ENCODE results near the gene PMVK. TPM values are rescaled to one million over a fixed set of nuclear protein-coding genes. Genes with fewer than 3 reads are reported as not detected.
"Not testable (repeated sequence)": the region's sequence is repeated elsewhere in the genome, so short reads cannot be mapped to it uniquely, and the experiment has no call there.

Gene PMVK
- total RNA-seq, 2 donors from 2014 or later, result 32.4 to 34.6 TPM

DNA sequence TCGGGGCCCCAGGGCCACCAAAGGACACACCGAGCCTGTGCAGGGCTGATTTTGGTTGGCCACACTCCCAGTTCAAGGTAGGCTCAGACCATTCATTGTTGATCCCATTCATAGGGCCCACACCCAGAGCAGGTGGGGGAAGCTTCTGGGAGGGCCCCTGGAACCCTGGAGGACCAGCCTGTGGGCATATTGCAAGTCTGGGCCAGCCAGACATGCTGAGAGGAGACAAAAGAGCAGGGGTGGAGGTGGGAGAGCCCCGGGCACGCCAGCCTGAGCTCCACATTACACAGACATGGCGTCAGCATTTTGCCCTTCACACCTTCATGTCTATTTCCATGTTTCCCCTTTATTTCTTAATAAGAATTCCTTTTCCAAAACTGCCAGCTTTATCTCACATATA, 25.7 kb downstream of the PMVK start:
- no peak for DNase-seq
- Mint-ChIP-seq H3K36me3 (ENCODE audit: insufficient read depth in 2 of 2) (peaks cover 0 to 3% of the 10 kb centered on the region in 2 donors), H3K9me3 (no peaks in the 10 kb centered on the region), H3K27me3 (ENCODE audit: low read depth) (no peaks in the 10 kb centered on the region), H3K4me3 (no peak overlapping the region), H3K4me1 (ENCODE audit: low read depth) (no peaks in the 10 kb centered on the region), H3K27ac (no peak overlapping the region)
- ATAC-seq (replicated peaks in 1 of 2), result no peak

DNA sequence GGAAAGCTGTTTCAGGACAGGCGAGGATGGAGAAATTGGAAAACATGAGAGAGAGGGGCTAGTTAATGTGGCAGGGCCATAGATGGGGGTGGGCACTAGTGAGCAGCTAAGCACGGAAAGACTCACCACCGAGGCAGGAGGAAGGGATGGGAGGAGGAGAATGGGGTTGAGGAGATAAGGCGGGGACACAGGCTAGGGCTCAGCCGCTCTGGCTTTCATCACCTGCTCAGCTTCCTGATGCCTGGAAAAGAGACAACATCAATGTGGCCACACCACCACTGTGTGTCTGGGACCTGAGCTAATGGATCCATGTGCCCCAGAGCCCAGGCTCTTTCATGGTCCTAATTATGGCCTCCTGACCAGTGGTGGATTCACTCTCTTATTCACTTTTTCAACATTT, 27.6 kb downstream of the PMVK start:
- Mint-ChIP-seq H3K4me1 (ENCODE audit: low read depth) (no peaks in the 10 kb centered on the region), H3K27ac (no peak overlapping the region), H3K9me3 (no peaks in the 10 kb centered on the region), H3K36me3 (ENCODE audit: insufficient read depth in 2 of 2) (no peaks in the 10 kb centered on the region), H3K27me3 (ENCODE audit: low read depth) (no peaks in the 10 kb centered on the region), H3K4me3 (no peak overlapping the region)
- ATAC-seq (replicated peaks in 1 of 2), result no peak
- no peak for DNase-seq

DNA sequence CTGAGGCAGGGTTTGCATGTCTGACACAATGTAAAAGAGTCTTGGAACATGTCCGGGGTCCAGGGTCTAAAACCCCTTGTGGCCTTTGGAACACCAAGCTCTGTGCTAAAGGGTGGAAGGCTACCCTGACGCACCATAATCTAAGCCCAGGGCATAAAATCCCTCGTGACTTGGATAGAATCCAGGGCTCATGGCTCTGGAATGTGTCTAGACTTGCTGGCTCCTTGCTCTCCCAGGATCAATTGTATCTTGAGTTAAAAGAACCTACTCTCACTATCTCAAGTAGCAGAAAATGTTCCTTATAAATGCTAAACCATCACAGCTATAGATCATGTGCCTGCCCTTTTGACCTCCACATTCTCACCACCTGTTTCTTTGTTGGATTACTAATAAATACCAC, 28.4 kb downstream of the PMVK start:
- ATAC-seq (replicated peaks in 1 of 2); H3K27ac Mint-ChIP-seq; H3K9me3 Mint-ChIP-seq; H3K4me3 Mint-ChIP-seq; H3K27me3 Mint-ChIP-seq (ENCODE audit: low read depth); DNase-seq; H3K4me1 Mint-ChIP-seq (ENCODE audit: low read depth); H3K36me3 Mint-ChIP-seq (ENCODE audit: insufficient read depth in 2 of 2): not testable (repeated sequence)

DNA sequence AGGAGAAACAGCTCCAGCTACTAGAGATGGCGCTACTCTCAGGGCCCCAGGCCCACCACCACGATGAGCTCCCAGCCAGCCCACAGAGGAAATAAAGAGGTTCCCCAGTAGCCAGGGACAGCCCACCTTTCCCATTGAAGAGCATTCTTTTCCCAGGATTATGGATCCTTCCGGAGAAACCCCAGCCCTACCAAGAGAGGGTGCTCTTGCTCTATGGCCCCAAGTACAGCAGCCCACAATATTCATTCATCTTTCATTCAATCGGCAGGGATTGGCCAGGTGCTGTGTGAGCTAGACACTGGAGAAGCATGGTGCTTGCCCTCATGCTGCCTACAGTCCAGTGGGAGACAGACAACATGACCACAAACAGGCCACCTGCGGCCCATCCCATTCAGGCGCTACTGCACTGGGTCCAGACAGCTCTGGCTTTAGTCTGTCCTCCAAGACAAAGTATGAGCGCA, 29.9 kb downstream of the PMVK start:
- Mint-ChIP-seq H3K27me3 (ENCODE audit: low read depth) (no peaks in the 10 kb centered on the region), H3K4me3 (no peak overlapping the region), H3K9me3 (no peaks in the 10 kb centered on the region), H3K36me3 (ENCODE audit: insufficient read depth in 2 of 2) (no peaks in the 10 kb centered on the region), H3K4me1 (ENCODE audit: low read depth) (no peaks in the 10 kb centered on the region), H3K27ac (no peak overlapping the region)
- ATAC-seq (replicated peaks in 1 of 2), result no peak
- no peak for DNase-seq

DNA sequence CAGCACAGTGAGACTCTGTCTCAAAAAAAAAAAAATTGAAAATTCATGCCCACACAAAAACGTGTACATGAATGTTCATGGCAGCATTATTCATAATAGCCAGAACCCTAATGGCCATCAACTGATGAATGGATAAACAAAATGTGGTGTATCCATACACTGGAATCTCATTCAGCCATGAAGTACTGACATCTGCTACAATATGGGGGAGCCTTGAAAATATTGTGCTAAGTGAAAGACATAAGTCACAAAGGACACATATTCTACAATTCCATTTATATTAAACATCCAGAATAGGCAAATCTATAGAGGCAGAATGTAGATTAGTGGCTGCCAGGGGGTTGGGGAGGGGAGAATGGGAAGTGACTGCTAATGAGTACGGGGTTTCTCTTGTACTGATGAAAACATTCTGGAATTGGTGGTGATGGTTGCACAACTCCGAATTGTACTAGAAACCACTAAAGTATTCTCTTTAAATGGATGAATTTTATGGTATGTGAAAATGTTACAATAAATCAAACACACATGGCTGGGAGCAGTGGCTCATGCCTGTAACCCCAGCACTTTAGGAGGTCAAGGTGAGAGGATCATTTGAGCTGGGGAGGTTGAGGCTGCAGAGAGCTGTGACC, 33.5 kb downstream of the PMVK start:
- Mint-ChIP-seq H3K27ac (no peak overlapping the region), H3K36me3 (ENCODE audit: insufficient read depth in 2 of 2) (no peaks in the 10 kb centered on the region), H3K4me1 (ENCODE audit: low read depth) (no peaks in the 10 kb centered on the region), H3K27me3 (ENCODE audit: low read depth) (no peaks in the 10 kb centered on the region), H3K4me3 (no peak overlapping the region), H3K9me3 (no peaks in the 10 kb centered on the region)
- ATAC-seq (replicated peaks in 1 of 2) (no peak), DNase-seq (no peak)

DNA sequence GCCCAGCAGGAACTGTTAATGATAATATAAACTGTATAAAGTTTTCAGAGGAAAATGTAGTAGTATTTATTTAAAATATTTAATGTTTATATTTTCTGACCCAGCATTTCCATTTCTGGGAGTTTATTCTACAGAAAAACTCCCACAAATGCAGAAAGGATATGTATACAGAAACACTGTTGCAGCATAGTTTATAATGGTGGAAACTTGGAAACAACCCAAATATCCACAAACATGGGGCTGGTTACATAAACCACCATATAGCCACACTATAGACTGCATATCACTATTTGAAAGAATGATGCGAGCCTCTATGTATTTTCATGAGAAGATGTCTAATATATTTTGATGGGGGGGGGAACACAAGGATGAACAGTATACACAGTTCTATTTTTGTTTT, 34.9 kb downstream of the PMVK start:
- Mint-ChIP-seq H3K4me3 (no peak overlapping the region), H3K36me3 (ENCODE audit: insufficient read depth in 2 of 2) (no peaks in the 10 kb centered on the region), H3K27ac (no peak overlapping the region), H3K9me3 (no peaks in the 10 kb centered on the region), H3K4me1 (ENCODE audit: low read depth) (no peaks in the 10 kb centered on the region), H3K27me3 (ENCODE audit: low read depth) (no peaks in the 10 kb centered on the region)
- DNase-seq (no peak), ATAC-seq (replicated peaks in 1 of 2) (no peak)

DNA sequence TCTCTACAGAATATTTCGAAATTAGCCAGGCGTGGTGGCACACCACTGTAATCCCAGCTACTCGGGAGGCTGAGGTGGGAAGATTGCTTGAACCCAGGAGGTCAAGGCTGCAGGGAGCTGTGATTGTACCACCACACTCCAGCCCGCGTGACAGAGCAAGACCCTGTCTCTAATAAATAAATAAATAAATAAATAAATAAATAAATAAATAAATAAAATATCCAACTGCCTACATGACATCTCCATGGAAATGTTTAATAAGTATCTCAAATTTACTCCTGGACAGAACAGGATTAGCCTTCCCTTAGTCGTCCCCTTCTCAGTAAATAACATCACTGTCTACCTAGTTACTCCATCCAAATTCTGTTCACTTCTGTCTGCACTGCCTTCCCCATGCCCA, 37.5 kb downstream of the PMVK start:
- Mint-ChIP-seq H3K4me3 (no peak overlapping the region), H3K27ac (no peak overlapping the region), H3K27me3 (ENCODE audit: low read depth) (no peaks in the 10 kb centered on the region), H3K9me3 (no peaks in the 10 kb centered on the region), H3K4me1 (ENCODE audit: low read depth) (no peaks in the 10 kb centered on the region), H3K36me3 (ENCODE audit: insufficient read depth in 2 of 2) (no peaks in the 10 kb centered on the region)
- no peak for DNase-seq
- no peak for ATAC-seq (replicated peaks in 1 of 2)

DNA sequence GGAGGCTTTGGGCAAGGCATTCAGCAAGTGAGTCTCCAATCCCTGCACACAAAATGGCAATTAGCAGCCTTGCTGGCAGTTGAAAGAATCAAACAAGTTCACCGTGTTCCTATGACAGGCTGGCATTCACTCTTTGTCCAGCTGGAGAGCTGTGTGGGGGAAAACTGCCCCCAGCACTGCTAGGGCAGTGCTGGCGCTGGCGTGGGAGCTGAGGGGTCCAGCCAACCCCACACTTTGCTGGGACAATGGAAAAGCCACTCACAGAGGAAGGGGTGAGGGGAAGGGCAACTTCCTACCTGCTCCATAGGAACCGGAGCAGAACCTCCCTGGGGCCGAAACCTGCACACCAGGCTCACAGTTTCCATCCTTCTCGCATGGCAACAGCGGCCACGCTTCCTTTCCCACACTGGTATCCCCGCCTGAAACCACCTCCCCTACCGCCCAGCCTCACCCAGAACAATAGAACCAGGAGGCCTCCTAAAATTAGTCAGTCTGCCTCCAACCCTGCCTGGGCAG, 39.7 kb downstream of the PMVK start:
- Mint-ChIP-seq H3K4me3 (no peak overlapping the region), H3K36me3 (ENCODE audit: insufficient read depth in 2 of 2) (no peaks in the 10 kb centered on the region), H3K27ac (no peak overlapping the region), H3K27me3 (ENCODE audit: low read depth) (no peaks in the 10 kb centered on the region), H3K4me1 (ENCODE audit: low read depth) (no peaks in the 10 kb centered on the region), H3K9me3 (no peaks in the 10 kb centered on the region)
- ATAC-seq (replicated peaks in 1 of 2) (no peak), DNase-seq (no peak)

DNA sequence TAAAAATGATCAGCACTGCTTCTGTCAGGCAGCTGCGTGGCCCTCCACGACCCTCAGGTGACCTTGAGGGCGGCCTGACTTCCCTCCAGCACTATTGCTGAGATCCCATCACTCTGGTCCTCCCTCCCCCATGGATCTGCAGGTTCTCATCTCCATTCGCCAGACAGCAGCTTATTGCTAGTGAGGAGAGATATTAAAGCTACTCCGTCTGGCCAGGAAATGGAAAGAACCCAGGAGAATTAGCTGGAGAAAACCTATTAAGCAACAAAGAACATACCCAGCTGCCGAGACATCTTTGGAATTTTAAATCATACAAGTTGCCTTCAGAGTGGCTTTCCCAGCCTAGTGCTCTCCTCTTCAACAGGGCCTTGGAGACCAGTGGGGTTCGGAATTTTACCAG, 40.7 kb downstream of the PMVK start:
- H3K36me3 Mint-ChIP-seq (ENCODE audit: insufficient read depth in 2 of 2), result no peaks in the 10 kb centered on the region
- ATAC-seq (replicated peaks in 1 of 2), result no peak
- no peak for DNase-seq
- H3K4me1 Mint-ChIP-seq (ENCODE audit: low read depth), result no peaks in the 10 kb centered on the region
- H3K27ac Mint-ChIP-seq, result no peak overlapping the region
- no peaks in the 10 kb centered on the region for H3K9me3 Mint-ChIP-seq
- no peak overlapping the region for H3K4me3 Mint-ChIP-seq
- H3K27me3 Mint-ChIP-seq (ENCODE audit: low read depth), result no peaks in the 10 kb centered on the region

DNA sequence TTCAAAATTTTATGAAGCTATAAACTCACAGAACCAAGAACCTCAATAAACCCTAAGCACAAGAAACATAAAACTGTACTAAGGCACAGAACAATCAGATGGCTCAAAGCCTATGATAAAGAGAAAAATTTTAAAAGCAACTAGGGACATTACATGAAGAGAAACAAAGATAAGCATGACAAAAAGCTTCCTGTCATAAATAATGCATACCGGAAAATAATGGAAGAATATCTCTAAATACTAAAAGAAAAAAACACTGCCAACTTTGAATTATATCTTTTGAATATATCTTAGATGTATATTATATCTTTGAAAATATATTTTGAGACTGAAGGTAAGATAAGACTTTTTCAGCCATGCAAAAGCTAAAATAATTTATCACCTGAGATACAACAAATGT, 45.1 kb downstream of the PMVK start:
- H3K27me3 Mint-ChIP-seq (ENCODE audit: low read depth), result no peaks in the 10 kb centered on the region
- DNase-seq, result no peak
- H3K4me3 Mint-ChIP-seq, result no peak overlapping the region
- H3K27ac Mint-ChIP-seq, result no peak overlapping the region
- no peaks in the 10 kb centered on the region for H3K36me3 Mint-ChIP-seq (ENCODE audit: insufficient read depth in 2 of 2)
- no peaks in the 10 kb centered on the region for H3K9me3 Mint-ChIP-seq
- peaks cover 5% of the 10 kb centered on the region for H3K4me1 Mint-ChIP-seq (ENCODE audit: low read depth)
- ATAC-seq (replicated peaks in 1 of 2), result no peak

DNA sequence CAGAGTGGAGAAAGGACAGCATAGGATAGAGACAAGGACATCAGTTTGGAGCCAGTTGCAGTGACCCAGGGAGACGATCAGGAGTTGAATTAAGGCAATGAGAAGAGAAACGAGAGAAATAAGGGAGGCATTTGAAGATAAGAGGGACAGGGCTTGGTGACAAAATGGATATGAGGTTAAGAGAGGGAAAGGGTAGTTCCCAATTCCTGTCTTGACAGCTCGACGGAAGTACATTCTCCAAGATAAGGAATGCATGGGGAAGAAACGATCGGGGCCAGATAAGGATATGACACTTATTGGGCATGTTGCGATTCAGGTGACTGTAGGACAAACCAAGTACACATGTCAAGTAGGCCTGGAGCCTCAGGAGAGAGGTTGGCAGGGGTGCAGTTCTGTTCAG, 47.8 kb downstream of the PMVK start:
- H3K36me3 Mint-ChIP-seq (ENCODE audit: insufficient read depth in 2 of 2), result no peaks in the 10 kb centered on the region
- no peak for DNase-seq
- no peak overlapping the region for H3K27ac Mint-ChIP-seq
- no peak for ATAC-seq (replicated peaks in 1 of 2)
- H3K27me3 Mint-ChIP-seq (ENCODE audit: low read depth), result no peaks in the 10 kb centered on the region
- H3K9me3 Mint-ChIP-seq, result no peaks in the 10 kb centered on the region
- peaks cover 13% of the 10 kb centered on the region for H3K4me1 Mint-ChIP-seq (ENCODE audit: low read depth)
- H3K4me3 Mint-ChIP-seq, result no peak overlapping the region

DNA sequence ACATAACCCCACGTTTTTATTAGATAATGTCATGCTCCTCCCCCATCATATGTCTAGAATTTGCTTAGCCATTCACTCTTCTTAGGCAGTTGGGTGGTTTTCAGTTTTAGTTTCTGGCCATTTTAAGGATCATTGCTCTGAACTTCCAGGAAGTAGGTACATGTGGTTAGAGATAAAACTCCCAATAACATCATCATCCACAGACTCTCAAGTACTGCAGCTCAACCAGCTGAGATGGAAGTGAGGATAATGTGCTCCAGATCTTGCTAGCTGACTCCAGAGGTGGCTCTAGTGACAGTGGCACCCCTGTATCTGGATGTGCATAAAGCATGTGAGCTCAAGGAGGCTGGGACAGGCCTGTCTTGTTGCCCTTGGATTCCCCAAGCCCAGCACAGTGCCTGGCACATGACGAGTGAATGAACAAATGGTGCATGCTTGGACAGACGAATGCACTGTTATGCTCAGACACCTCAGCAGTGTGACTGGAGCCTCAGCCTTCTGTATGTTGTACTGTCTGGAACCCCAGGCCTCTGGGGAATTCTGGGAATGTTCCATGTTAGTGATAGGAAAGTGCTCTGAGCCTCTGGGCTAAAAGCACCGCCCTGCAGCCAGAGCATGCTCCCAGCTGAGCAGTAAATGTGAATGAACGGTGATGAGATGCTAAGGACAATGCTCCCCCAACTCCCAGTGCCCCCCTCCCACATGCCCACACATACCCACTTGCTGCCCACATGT, 50.1 kb downstream of the PMVK start:
- no peak for DNase-seq
- no peaks in the 10 kb centered on the region for H3K9me3 Mint-ChIP-seq
- peaks cover 13% of the 10 kb centered on the region for H3K4me1 Mint-ChIP-seq (ENCODE audit: low read depth)
- peak; percentile 24 to 48 for ATAC-seq (replicated peaks in 1 of 2)
- no peaks in the 10 kb centered on the region for H3K36me3 Mint-ChIP-seq (ENCODE audit: insufficient read depth in 2 of 2)
- H3K4me3 Mint-ChIP-seq, result no peak overlapping the region
- H3K27ac Mint-ChIP-seq, result no peak overlapping the region
- no peaks in the 10 kb centered on the region for H3K27me3 Mint-ChIP-seq (ENCODE audit: low read depth)

DNA sequence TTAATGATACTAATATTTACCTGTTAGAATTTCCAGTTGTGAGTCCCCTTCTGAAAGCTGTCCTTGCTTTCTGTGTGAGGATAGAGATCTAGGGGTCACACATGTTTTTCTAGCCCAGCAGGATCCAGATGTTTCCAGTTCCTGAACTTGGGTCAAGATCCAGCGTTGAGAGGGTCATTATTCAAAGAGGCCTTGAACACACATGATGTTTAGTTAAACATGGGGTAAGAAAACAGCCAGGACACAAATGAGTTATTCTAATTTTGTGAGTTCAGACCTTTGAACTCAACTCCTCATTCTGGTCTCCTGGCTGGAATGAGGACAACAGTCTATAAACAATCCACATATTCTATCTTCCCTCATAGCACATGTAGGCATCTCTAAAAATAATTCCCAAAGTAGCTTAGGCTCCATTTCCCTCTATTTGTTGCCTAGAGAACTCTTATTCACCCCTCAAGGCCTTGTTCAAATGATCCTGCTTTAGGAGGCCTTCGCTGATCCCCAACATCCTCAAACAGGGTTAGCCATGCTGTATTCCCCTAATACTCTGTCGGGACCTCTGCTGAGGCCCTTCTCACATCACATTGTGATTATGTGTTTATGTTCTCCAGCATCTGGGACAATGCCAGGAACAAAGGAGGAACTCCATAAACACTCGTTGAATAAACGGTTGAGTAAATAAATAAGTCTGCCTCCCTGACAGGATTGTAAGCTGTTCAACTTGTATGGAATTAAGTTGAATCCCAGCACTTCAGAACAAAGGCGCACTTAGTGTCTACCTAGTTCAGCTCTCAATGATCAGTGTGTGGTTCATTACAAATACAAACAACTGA, 51.4 kb downstream of the PMVK start:
- Mint-ChIP-seq H3K4me3 (no peak overlapping the region), H3K27me3 (ENCODE audit: low read depth) (no peaks in the 10 kb centered on the region), H3K27ac (no peak overlapping the region), H3K9me3 (no peaks in the 10 kb centered on the region), H3K4me1 (ENCODE audit: low read depth) (peaks cover 13% of the 10 kb centered on the region), H3K36me3 (ENCODE audit: insufficient read depth in 2 of 2) (no peaks in the 10 kb centered on the region)
- no peak for ATAC-seq (replicated peaks in 1 of 2)
- no peak for DNase-seq
